ENCODE measurements around the gene AREL1.

AREL1 gene

DNA sequence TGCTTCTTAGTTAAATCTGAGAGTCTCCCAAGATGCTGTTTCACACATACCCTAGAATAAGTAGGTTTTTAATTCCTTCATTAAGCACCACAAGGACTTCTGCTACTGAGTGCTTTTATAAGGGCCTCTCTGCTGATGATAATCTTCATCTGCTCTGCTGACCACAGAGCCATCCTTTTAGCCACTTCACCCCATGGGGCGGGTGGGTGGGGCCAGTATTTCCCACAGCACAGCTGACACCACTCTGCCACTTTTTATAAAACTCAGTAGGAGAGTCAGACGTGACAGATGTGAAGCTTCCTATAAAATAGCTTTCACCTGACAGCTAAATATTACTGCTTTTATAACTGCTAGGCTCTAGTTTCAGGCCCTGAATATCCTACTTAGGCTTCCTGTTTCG lies 20.3 kb upstream of the AREL1 start:
- no peaks in the 10 kb centered on the region for H3K9me3 ChIP-seq (ENCODE audit: control insufficient read depth in 5 of 5, low read length in 5 of 5)
- H3K4me3 ChIP-seq (ENCODE audit: low read depth in 1 of 5, low read length in 5 of 5): no peak overlapping the region
- no peaks in the 10 kb centered on the region for H3K4me1 ChIP-seq (ENCODE audit: control insufficient read depth in 5 of 5, insufficient read depth in 5 of 5, low read length in 5 of 5)
- H3K27me3 ChIP-seq (ENCODE audit: control insufficient read depth in 5 of 5, insufficient read depth in 4 of 5, low read length in 5 of 5): no peaks in the 10 kb centered on the region
- H3K27ac ChIP-seq (ENCODE audit: low read depth, low read length): no peak overlapping the region
- H3K36me3 ChIP-seq (ENCODE audit: control insufficient read depth in 5 of 5, insufficient read depth in 5 of 5, low read length in 5 of 5): peaks cover 24 to 55% (median 46%) of the 10 kb centered on the region in 5 donors
- no peak overlapping the region for H3K9ac ChIP-seq (ENCODE audit: low read length in 5 of 5)

DNA sequence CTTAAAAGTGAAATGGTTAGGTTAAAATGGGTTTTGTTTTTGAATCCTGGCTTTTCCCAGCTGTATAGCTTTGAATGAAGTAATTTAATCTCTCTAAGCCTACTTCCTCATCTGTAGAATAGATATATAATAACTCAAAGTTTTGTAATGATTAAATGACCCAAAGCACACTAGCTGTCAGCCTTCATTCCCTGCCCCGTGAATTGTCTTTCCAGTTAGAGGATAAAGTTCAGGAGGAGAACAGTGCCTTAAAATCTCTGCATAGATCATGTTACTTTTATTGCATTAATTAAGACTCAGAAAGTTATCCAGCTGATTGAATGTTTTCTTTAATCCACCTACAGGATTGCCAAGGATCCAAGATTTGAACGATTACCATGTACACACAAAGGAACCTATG lies 19.5 kb upstream of the AREL1 start:
- Histone ChIP-seq H3K4me3 (ENCODE audit: low read depth in 1 of 5, low read length in 5 of 5) (no peak overlapping the region), H3K9ac (ENCODE audit: low read length in 5 of 5) (peak overlapping the region in 1 of 5 donors; percentile 40), H3K36me3 (ENCODE audit: control insufficient read depth in 5 of 5, insufficient read depth in 5 of 5, low read length in 5 of 5) (peaks cover 24 to 52% (median 46%) of the 10 kb centered on the region in 5 donors), H3K4me1 (ENCODE audit: control insufficient read depth in 5 of 5, insufficient read depth in 5 of 5, low read length in 5 of 5) (no peaks in the 10 kb centered on the region), H3K9me3 (ENCODE audit: control insufficient read depth in 5 of 5, low read length in 5 of 5) (no peaks in the 10 kb centered on the region), H3K27ac (ENCODE audit: low read depth, low read length) (no peak overlapping the region), H3K27me3 (ENCODE audit: control insufficient read depth in 5 of 5, insufficient read depth in 4 of 5, low read length in 5 of 5) (no peaks in the 10 kb centered on the region)

DNA sequence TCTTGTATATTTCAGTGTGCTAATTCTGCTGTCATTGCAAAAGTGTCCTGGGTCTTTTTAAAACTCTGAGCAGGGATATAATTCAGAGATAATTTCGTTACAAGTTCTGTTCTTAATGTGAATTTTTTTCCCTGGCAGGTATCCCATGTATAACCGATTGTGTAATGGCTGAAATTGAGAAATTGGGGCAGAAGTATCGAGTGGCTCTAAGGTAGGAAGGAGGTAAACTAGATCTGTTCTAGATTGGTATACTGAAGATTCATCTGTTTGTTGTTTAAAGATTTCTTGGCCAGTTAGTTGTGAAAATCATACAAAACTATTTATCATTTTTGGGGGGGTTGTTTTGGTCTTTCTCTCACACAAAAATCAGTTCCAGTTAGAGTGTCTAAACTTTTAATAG lies 10.3 kb upstream of the AREL1 start:
- H3K9ac ChIP-seq (ENCODE audit: low read length in 5 of 5): peak overlapping the region in 1 of 5 donors; percentile 25
- peak overlapping the region; percentile 33 for H3K27ac ChIP-seq (ENCODE audit: low read depth, low read length)
- H3K4me1 ChIP-seq (ENCODE audit: control insufficient read depth in 5 of 5, insufficient read depth in 5 of 5, low read length in 5 of 5): peaks cover 0 to 10% (median 4%) of the 10 kb centered on the region in 5 donors
- no peaks in the 10 kb centered on the region for H3K27me3 ChIP-seq (ENCODE audit: control insufficient read depth in 5 of 5, insufficient read depth in 4 of 5, low read length in 5 of 5)
- no peaks in the 10 kb centered on the region for H3K9me3 ChIP-seq (ENCODE audit: control insufficient read depth in 5 of 5, low read length in 5 of 5)
- H3K36me3 ChIP-seq (ENCODE audit: control insufficient read depth in 5 of 5, insufficient read depth in 5 of 5, low read length in 5 of 5): peaks cover 1 to 44% (median 20%) of the 10 kb centered on the region in 5 donors
- H3K4me3 ChIP-seq (ENCODE audit: low read depth in 1 of 5, low read length in 5 of 5): no peak overlapping the region

DNA sequence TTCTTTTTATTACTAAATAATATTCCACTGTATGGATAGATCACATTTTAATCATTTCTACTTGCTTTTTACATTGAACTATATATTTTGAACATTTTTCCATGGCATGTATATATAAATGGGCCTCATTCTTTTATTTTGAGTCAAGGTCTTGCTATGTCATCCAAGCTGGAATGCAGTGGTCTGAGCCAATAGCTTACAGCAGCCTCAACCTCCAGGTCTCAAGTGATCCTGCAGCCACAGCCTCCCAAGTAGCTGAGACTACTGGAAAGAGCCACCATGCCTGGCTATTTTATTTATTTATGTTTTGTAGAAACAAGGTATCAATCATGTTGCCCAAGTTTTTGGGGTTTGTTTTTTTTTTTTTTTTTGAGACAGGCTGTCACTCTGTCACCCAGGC lies 7.6 kb upstream of the AREL1 start:
- Histone ChIP-seq H3K27ac (ENCODE audit: low read depth, low read length) (no peak overlapping the region), H3K9me3 (ENCODE audit: control insufficient read depth in 5 of 5, low read length in 5 of 5) (no peaks in the 10 kb centered on the region), H3K27me3 (ENCODE audit: control insufficient read depth in 5 of 5, insufficient read depth in 4 of 5, low read length in 5 of 5) (no peaks in the 10 kb centered on the region), H3K36me3 (ENCODE audit: control insufficient read depth in 5 of 5, insufficient read depth in 5 of 5, low read length in 5 of 5) (peaks cover 19 to 60% (median 27%) of the 10 kb centered on the region in 5 donors), H3K4me1 (ENCODE audit: control insufficient read depth in 5 of 5, insufficient read depth in 5 of 5, low read length in 5 of 5) (peaks cover 0 to 10% (median 4%) of the 10 kb centered on the region in 5 donors), H3K9ac (ENCODE audit: low read length in 5 of 5) (no peak overlapping the region), H3K4me3 (ENCODE audit: low read depth in 1 of 5, low read length in 5 of 5) (no peak overlapping the region)

DNA sequence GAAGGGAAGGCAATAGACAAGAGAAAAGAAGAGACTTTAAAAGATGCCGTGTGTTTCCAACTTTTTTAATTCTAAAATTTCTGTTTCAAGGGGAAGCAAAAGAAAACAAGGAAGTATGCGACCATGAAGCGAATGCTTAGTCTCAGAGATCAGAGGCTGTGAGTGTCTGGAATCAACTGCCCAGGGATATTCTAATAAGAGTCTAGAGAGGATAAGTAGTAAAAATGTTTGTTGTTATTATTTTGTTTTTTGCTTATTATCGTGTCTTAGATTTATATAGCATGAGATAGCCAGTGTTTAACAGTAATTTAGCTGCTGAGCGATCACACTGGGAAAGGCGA lies 485 bp upstream of the AREL1 start:
- Histone ChIP-seq H3K4me1 (ENCODE audit: control insufficient read depth in 5 of 5, insufficient read depth in 5 of 5, low read length in 5 of 5) (peaks cover 8 to 30% (median 21%) of the 10 kb centered on the region in 5 donors), H3K4me3 (ENCODE audit: low read depth in 1 of 5, low read length in 5 of 5) (peak overlapping the region; percentile 79 to 93 (median 86)), H3K27me3 (ENCODE audit: control insufficient read depth in 5 of 5, insufficient read depth in 4 of 5, low read length in 5 of 5) (peaks cover 0 to 2% (median 0%) of the 10 kb centered on the region in 5 donors), H3K36me3 (ENCODE audit: control insufficient read depth in 5 of 5, insufficient read depth in 5 of 5, low read length in 5 of 5) (peaks cover 13 to 26% (median 19%) of the 10 kb centered on the region in 5 donors), H3K9me3 (ENCODE audit: control insufficient read depth in 5 of 5, low read length in 5 of 5) (no peaks in the 10 kb centered on the region), H3K9ac (ENCODE audit: low read length in 5 of 5) (peak overlapping the region; percentile 88 to 98 (median 94)), H3K27ac (ENCODE audit: low read depth, low read length) (peak overlapping the region; percentile 59)

DNA sequence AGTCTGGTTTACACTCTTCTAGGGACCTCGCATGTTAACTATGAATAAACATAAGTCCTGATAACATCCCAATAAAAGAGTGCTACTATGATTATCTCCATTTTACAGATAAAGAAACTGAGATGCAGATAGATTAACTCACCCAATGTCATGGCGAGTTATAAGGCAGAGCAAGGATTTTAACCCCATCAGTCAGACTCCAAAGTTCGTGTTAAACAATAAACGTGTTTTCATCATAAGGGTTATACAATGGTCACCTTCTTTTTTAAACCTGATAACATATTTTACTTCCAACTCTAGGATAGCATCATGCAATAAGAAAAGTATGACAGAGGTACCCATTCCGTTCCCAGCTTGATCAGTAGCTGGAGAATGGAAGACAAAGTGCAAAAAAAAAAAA lies 1.2 kb downstream of the AREL1 start:
- H3K9ac ChIP-seq (ENCODE audit: low read length in 5 of 5): peak overlapping the region in 1 of 5 donors; percentile 93
- no peak overlapping the region for H3K4me3 ChIP-seq (ENCODE audit: low read depth in 1 of 5, low read length in 5 of 5)

DNA sequence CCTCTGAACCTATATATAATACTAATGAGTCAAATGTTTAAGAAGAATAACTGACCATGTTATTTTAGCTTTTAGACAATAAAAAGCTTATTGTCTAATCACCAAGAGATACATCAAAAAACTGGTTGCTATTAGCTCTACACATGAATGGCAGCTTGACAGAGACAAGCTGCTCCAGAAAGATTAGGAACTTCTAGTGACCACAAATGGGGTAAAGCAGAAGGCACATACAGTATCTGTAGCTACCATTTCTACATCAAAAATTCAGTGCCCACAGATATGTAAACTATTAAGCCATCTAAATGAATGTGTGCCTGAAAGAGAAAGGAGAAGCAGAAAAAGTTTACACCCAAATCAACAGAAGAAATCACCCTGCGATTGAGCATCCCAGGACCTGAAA lies 2.4 kb downstream of the AREL1 start:
- peaks cover 0 to 2% (median 0%) of the 10 kb centered on the region in 5 donors for H3K27me3 ChIP-seq (ENCODE audit: control insufficient read depth in 5 of 5, insufficient read depth in 4 of 5, low read length in 5 of 5)
- peaks cover 8 to 32% (median 21%) of the 10 kb centered on the region in 5 donors for H3K4me1 ChIP-seq (ENCODE audit: control insufficient read depth in 5 of 5, insufficient read depth in 5 of 5, low read length in 5 of 5)

More for the DNA sequence above, 1.2 kb downstream of the AREL1 start:
- Histone ChIP-seq H3K27me3 (ENCODE audit: control insufficient read depth in 5 of 5, insufficient read depth in 4 of 5, low read length in 5 of 5) (peaks cover 0 to 2% (median 0%) of the 10 kb centered on the region in 5 donors), H3K4me1 (ENCODE audit: control insufficient read depth in 5 of 5, insufficient read depth in 5 of 5, low read length in 5 of 5) (peaks cover 8 to 30% (median 21%) of the 10 kb centered on the region in 5 donors), H3K27ac (ENCODE audit: low read depth, low read length) (no peak overlapping the region), H3K36me3 (ENCODE audit: control insufficient read depth in 5 of 5, insufficient read depth in 5 of 5, low read length in 5 of 5) (peaks cover 4 to 14% (median 8%) of the 10 kb centered on the region in 5 donors), H3K9me3 (ENCODE audit: control insufficient read depth in 5 of 5, low read length in 5 of 5) (no peaks in the 10 kb centered on the region)

DNA sequence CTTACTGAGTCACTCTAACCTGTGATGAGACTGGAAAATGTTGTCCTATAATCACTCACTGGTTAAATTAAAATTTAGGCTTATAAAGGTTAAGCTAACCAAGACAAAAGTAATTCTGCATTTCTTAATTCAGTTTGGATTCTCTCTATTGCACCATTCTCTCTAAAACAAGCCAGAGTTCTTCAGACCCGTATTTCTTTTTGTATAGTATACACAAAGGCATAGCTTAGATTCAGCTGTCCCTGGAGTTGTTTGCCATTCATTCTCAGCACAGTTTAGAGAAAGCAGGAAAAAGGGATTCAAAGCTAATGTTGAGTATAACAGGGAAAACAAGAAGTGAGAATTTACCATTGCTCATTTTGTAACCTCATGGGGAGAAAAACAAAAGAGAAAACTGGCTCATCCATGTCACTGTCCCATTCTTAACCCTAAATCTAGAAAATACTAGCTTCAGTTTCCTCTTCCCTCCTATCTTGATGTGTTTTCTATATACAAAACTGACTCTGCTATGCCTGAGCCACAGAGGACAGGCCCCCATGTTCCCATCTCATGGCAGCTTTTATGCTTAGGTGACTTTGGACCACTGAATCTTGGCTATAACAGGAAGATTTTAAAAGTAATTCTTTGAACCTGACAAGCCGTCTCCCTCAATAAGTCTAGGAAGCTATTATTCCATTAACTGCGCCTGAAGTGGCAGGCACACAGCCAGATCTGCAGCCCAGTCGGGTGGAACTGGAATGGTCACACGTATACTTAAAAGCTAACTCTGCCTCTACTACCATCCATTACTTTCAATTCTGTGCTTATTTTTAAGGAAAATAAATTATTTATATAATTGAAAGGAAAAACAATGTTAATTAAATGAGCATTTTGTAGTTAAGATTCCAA lies 7.0 kb downstream of the AREL1 start:
- H3K36me3 ChIP-seq (ENCODE audit: control insufficient read depth in 5 of 5, insufficient read depth in 5 of 5, low read length in 5 of 5): peaks cover 0 to 2% (median 0%) of the 10 kb centered on the region in 5 donors
- peaks cover 0 to 8% (median 0%) of the 10 kb centered on the region in 5 donors for H3K4me1 ChIP-seq (ENCODE audit: control insufficient read depth in 5 of 5, insufficient read depth in 5 of 5, low read length in 5 of 5)
- H3K9me3 ChIP-seq (ENCODE audit: control insufficient read depth in 5 of 5, low read length in 5 of 5): no peaks in the 10 kb centered on the region
- H3K27ac ChIP-seq (ENCODE audit: low read depth, low read length): no peak overlapping the region
- no peaks in the 10 kb centered on the region for H3K27me3 ChIP-seq (ENCODE audit: control insufficient read depth in 5 of 5, insufficient read depth in 4 of 5, low read length in 5 of 5)
- no peak overlapping the region for H3K9ac ChIP-seq (ENCODE audit: low read length in 5 of 5)
- H3K4me3 ChIP-seq (ENCODE audit: low read depth in 1 of 5, low read length in 5 of 5): no peak overlapping the region

More for the DNA sequence above, 2.4 kb downstream of the AREL1 start:
- Histone ChIP-seq H3K36me3 (ENCODE audit: control insufficient read depth in 5 of 5, insufficient read depth in 5 of 5, low read length in 5 of 5) (peaks cover 0 to 3% (median 2%) of the 10 kb centered on the region in 5 donors), H3K9me3 (ENCODE audit: control insufficient read depth in 5 of 5, low read length in 5 of 5) (no peaks in the 10 kb centered on the region), H3K4me3 (ENCODE audit: low read depth in 1 of 5, low read length in 5 of 5) (no peak overlapping the region), H3K27ac (ENCODE audit: low read depth, low read length) (no peak overlapping the region), H3K9ac (ENCODE audit: low read length in 5 of 5) (no peak overlapping the region)

DNA sequence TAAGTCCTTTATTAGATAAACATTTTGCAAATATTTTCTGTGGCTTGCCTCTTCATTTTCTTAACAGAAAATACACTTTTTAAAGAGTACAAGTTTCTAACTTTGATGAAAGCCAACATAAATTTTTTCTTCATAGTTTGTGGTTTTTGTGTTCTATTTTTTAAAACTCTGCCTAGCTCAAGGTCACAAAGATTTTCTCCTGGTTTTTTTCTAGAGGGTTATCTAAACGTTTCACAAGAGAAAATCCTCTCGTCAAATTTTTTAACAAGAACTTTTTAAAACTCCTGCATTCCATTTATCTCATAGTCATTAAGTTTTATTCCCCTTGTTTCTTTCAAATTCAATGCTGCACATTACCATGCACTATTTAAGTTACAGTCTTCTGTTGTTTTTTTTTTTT lies 8.2 kb downstream of the AREL1 start:
- Histone ChIP-seq H3K27me3 (ENCODE audit: control insufficient read depth in 5 of 5, insufficient read depth in 4 of 5, low read length in 5 of 5) (no peaks in the 10 kb centered on the region), H3K27ac (ENCODE audit: low read depth, low read length) (no peak overlapping the region), H3K9ac (ENCODE audit: low read length in 5 of 5) (no peak overlapping the region), H3K9me3 (ENCODE audit: control insufficient read depth in 5 of 5, low read length in 5 of 5) (no peaks in the 10 kb centered on the region), H3K36me3 (ENCODE audit: control insufficient read depth in 5 of 5, insufficient read depth in 5 of 5, low read length in 5 of 5) (peaks cover 0 to 2% (median 0%) of the 10 kb centered on the region in 5 donors), H3K4me1 (ENCODE audit: control insufficient read depth in 5 of 5, insufficient read depth in 5 of 5, low read length in 5 of 5) (peaks cover 0 to 4% (median 0%) of the 10 kb centered on the region in 5 donors), H3K4me3 (ENCODE audit: low read depth in 1 of 5, low read length in 5 of 5) (no peak overlapping the region)

DNA sequence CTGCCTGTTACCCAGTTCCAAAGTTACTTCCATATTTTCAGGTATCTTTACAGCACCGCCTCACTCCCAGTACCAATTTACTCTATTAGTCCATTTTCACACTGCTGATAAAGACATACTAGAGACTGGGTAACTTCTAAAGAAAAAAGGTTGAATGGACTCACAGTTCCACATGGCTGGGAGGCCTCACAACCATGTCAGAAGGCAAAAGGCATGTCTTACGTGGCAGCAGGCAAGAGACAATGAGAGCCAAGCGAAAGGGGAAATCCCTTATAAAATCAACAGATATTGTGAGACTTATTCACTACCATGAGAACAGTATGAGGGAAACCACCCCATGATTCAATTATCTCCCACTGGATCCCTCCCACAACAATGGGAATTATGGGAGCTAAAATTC lies 9.8 kb downstream of the AREL1 start:
- H3K4me3 ChIP-seq (ENCODE audit: low read depth in 1 of 5, low read length in 5 of 5): no peak overlapping the region
- H3K27me3 ChIP-seq (ENCODE audit: control insufficient read depth in 5 of 5, insufficient read depth in 4 of 5, low read length in 5 of 5): no peaks in the 10 kb centered on the region
- no peak overlapping the region for H3K27ac ChIP-seq (ENCODE audit: low read depth, low read length)
- peaks cover 0 to 3% (median 0%) of the 10 kb centered on the region in 5 donors for H3K36me3 ChIP-seq (ENCODE audit: control insufficient read depth in 5 of 5, insufficient read depth in 5 of 5, low read length in 5 of 5)
- no peak overlapping the region for H3K9ac ChIP-seq (ENCODE audit: low read length in 5 of 5)
- H3K9me3 ChIP-seq (ENCODE audit: control insufficient read depth in 5 of 5, low read length in 5 of 5): no peaks in the 10 kb centered on the region
- H3K4me1 ChIP-seq (ENCODE audit: control insufficient read depth in 5 of 5, insufficient read depth in 5 of 5, low read length in 5 of 5): peaks cover 0 to 4% (median 0%) of the 10 kb centered on the region in 5 donors
